Stimulated activated CD4-positive, alpha-beta T cell treated with anti-CD3 and anti-CD28 coated beads, Interleukin-1b, Interleukin-23, amount 100 ng/mL, for 4 hours (primary cell): ENCODE measurements around the gene DCAKD.

ENCODE experiments used
- DNase-seq, 2 donors: peaks; one replicate each; pipeline ENCODE4 v3.0.0-alpha.2; 2020; ENCODE audit warnings: low read depth in 2 of 2

The DCAKD gene

GRCh38 chr17:45031231-45032173 is 19.9 kb downstream of the DCAKD start:
- DNase-seq: no peak

DNA sequence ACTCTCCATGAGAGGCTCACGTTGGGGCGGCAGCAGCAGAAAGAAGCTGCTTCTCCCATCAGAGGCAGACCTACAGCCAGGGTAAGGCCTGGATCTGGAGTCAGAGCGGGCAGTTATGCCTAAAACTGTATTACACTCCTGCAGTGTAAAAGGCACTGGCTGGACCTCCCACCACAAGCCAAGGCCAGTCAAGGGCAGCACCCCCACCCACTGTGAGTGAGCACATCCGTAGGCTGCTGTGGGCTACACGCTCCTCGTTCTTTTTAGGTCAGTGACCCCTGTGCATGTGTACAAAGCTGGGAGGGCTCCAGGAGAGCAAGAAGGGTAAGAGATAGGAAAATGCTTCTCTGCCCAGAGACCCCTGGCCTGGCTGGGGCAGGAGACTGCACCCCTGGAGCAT is 20.7 kb downstream of the DCAKD start:
- no peak for DNase-seq

DNA sequence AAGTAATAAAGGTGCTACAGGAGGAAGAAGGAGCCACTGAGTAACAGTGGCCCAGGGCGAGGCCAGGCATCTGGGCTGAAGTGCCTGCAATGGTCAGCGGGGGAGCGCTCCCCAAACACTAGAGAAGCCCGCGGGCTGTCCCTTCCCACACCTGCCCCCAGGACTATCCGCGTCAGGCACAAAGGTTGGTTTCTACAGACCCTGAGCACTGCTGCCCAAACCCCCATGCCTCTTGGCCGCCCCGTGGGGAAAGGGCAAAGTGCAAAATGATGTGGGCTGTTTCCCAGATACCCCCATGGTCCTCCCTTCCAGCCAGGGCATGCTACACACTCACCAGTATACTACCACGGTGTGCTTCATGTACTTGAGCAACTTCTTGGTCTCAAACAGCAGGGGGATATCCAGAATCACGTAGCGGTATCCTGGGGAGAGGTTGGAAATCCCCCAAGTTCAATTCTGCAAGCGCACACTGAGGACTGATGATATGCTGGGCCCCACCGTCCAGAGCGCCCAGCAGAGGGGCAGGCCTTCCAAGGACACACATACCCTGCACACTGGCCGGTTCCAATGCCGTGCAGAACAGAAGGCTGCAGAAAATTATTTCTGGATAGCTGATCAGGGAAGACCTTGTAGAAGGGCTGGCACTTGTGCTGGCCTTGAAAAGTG is 21.5 kb downstream of the DCAKD start:
- no peak for DNase-seq

DNA sequence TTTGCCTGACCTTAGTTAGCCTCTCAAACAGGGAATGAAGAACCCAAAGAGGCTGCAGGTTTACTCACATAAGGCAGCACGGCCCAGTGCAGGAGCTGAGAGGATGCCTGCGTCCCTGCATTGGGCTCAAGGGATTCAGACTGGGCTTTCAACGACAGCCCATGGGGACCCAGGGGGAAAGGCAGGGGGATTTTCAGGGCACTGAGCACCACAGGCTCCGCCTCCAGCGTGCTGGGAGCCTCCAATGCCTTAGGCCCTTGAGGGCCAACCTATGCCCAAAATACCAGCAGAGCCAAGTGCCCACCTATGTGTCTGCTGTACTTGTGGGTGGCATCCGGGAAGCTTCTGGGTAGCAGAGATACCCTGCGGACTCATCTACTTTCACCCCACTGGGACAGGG is 22.3 kb downstream of the DCAKD start:
- DNase-seq: no peak

- no peak for DNase-seq
These were observed 28.6 kb downstream of the DCAKD start for GRCh38 chr17:45022655-45023339.

GRCh38 chr17:45022288-45022648 is 29.2 kb downstream of the DCAKD start:
- DNase-seq: no peak

GRCh38 chr17:45021607-45022287 is 29.7 kb downstream of the DCAKD start:
- DNase-seq: peak; percentile 51 to 68

DNA sequence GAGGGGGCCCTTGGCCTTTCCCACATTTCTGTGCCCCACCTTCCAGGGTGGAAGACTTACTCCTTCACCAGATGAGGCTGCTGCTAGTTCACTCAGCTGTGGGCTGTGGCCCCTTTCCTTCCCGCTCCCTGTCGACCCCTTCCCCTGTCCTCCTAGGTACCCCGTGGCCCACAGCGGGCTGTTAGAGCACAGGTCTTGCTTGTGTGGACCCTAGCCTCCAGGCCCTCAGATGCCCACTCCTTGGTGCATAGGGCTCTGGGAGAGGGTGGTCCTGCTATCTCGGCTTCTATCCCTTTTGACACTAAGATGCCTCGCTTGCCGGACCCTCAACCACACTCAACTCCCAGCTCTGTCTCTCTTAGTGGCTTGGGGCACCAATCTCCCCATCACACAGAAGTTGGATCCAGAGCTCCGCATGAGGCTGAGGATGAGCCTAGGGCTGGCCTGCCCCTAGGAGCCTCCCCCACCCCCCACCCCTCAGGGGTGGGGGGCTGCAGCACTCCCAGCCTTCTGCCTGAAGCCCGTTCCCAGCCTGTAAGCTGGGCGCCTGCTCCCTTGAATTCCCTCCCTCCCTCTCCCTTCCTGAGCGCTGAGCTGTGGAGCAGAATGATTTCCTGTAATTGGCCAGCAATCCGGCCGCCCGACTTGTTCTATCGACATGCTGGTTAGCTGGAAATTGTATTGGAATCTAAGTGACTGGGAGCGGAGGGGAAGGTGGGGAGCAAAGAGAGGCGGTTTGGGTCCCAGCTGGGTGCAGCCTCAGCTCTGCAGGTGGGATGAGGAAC is 30.9 kb downstream of the DCAKD start:
- DNase-seq: no peak

- DNase-seq: peak; percentile 9 to 42
These were observed 32.4 kb downstream of the DCAKD start for GRCh38 chr17:45018848-45019711.

GRCh38 chr17:45018514-45018847 is 33.0 kb downstream of the DCAKD start:
- no peak for DNase-seq

- DNase-seq: no peak
These were observed 34.6 kb downstream of the DCAKD start for GRCh38 chr17:45016823-45017222.

DNA sequence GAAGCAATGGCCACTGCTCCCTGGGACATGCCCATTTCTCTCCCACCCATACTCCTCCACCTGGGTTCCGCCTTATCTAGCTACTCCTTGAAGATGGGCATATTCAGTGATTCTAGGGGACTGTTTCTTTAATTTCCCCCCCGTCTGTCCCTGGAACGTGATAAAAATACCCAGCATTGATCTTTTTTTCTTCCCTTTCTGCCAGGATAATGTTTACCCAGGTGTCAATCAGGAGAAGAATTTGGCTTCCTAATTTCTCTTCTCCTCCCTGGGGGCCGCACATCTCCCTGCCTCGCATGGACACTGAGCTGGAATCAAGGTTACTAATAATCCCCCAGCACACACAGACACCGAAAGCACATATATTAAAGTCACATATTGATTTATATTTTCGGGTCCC is 35.2 kb downstream of the DCAKD start:
- DNase-seq: no peak

- DNase-seq: no peak
These were observed 38.1 kb downstream of the DCAKD start for GRCh38 chr17:45013021-45013997.

DNA sequence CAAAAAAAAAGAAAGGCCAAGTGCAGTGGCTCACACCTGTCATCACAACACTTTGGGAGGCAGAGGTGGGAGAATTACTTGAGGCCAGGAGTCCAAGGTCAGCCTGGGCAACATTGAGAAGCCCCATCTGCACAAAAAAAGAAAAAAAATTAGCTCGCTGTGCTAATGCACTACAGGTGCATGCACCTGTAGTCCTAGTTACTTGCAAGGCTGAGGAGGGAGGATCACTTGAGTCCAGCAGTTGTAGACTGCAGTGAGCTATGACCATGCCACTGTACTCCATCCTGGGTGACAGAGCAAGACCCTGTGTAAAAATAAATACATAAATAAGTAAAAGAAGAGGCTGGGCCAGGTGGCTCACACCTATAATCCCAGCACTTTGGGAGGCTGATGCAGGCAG is 39.7 kb downstream of the DCAKD start:
- no peak for DNase-seq

DNA sequence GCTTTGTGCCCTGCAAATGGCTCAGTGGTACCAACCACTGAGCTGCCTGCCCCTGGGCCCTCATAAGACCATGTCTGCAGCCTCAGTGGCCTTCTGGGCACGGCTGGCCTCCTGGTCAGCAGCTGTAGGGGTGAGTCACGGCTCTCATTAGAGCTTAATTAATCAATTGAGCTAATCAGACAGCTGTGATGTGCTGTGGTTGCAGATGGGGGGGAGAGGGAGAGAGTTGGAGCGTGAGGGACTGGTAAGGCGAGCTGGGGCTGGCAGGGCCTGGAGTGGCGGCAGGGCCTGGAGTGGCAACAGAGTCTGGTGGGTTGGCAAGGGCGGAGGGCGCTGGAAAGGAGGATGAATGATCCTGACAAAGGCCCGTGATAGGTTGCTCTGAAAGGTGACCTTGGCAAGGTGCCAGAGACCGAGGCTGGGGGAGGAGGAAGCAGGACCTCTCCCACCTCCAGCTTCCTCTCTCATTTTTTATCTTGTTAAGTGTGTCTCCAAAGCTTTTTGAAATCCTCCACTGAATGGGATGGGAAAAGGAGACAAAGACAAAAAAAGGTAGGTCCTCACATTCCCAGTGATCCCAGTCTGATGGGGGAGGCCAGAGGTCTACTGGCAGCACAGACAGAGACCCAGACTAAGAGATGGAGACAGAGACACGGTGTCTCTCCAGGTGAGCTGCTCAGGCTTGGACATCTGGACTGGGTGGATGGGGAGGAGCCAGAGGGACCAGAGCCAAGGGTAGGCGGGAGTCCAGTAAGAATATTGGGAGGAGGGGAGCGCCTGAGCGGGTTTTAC is 41.6 kb downstream of the DCAKD start:
- DNase-seq: no peak

DNA sequence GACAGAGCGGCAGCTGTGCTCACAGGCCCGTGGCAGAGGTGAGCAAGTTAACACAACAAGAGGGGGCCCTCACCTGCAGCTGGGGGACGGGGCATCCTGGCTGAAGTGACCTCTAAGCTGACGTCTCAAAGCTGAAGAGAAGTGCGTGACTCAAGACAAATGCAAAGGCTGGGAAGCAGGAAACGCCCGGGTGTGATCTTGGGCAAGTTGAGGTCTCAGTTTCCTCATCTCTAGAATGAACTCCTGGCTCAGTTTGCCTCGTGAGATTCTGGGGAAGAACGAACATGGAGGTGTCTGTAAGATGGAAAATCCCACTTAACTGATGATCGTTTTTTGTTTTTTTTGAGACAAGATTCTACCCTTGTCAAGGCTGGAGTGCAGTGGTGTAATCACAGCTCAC is 43.2 kb downstream of the DCAKD start:
- no peak for DNase-seq

DNA sequence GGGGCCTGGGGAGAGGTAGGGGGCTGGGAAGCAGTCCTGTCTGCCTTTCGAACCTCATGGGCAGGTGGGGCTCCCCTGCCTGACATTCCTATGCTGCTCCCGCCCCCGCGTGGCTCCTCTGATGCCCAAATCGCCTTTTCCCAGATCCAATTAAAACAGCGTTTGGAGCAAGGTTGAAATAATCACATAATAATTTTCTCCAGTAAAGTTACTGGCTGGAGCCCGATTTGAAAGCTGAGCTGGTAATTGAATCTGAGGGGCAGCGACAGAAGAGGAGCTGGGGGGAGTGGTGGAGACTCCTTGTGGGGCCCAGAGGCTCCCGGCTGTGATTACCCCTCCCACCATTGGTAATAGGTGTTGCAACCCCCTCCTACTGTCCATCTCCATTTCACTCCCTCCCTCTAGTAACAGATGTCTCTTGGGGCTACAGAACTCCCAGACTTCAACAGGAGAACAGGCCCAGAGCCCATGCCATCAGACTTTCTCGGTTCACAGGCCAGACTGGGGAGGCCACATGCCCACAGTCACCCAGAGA is 44.4 kb downstream of the DCAKD start:
- no peak for DNase-seq

DNA sequence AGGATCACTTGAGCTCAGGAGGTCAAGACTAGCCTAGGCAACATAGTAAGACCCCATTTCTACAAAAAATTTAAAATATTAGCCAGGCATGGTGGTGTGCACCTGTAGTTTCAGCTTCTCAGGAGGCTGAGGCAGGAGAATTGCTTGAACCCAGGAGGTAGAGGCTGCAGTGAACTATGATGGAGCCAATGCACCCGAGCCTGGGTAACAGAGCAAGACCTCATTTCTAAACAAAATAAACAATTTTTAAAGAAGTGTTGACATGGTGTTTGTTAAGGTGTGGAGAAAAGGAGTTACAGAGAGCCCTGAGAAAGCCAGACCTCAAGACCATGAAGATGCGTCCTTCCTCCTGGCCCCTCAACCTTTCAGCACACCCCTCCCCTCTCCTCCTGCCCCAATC is 45.7 kb downstream of the DCAKD start:
- DNase-seq: no peak
